Measurements from ENCODE around the gene PHACTR1.

GRCh38 chr6:13032566-13032965 lies 316.0 kb downstream of the PHACTR1 start:
- no peak for TF ChIP-seq MAX (IDR thresholded peaks at IDR 0.05)
- TF ChIP-seq CTCF (IDR thresholded peaks at IDR 0.05; ENCODE audit: low read depth, low read length, missing input control): no peak
- no peak for TF ChIP-seq HNF4A (conservative IDR thresholded peaks at IDR 0.05)
- TF ChIP-seq EGR1 (IDR thresholded peaks at IDR 0.05; ENCODE audit: low read depth in 2 of 2): no peak
- TF ChIP-seq REST (IDR thresholded peaks at IDR 0.05): no peak
- TF ChIP-seq JUND (IDR thresholded peaks at IDR 0.05): no peak
- TF ChIP-seq SP1 (IDR thresholded peaks at IDR 0.05): no peak
- no peak for TF ChIP-seq RAD21 (IDR thresholded peaks at IDR 0.05)
- no peak for TF ChIP-seq TAF1 (conservative IDR thresholded peaks at IDR 0.05)
- TF ChIP-seq YY1 (IDR thresholded peaks at IDR 0.05): no peak
- TF ChIP-seq ZBTB33 (IDR thresholded peaks at IDR 0.05): no peak
- TF ChIP-seq GABPA (IDR thresholded peaks at IDR 0.05 in 1 of 2, conservative IDR thresholded peaks at IDR 0.05 in 1 of 2): no peak
- no peak for TF ChIP-seq ATF3 (IDR thresholded peaks at IDR 0.05)

All from liver (tissue), 3 donors.